Effector memory CD4-positive, alpha-beta T cell (primary cell): ENCODE data around the gene PDXK.

Source experiments
- DNase-seq, 3 donors: peaks; one replicate each; pipeline ENCODE4 v3.0.0-alpha.2; 2020
- H3K27ac ChIP-seq: 2 replicates; pipeline ENCODE4 v1.7.0; 2013; ENCODE audit warnings: mild to moderate bottlenecking, low read length, moderate library complexity; ENCODE audit not compliant: insufficient read depth, poor library complexity, severe bottlenecking
- H3K27me3 ChIP-seq: replicated peaks from 2 replicates; pipeline ENCODE4 v1.7.0; 2013; ENCODE audit warnings: mild to moderate bottlenecking, low read length; ENCODE audit not compliant: insufficient read depth, control insufficient read depth, poor library complexity, severe bottlenecking
- H3K36me3 ChIP-seq: 2 replicates; pipeline ENCODE4 v1.7.0; 2013; ENCODE audit warnings: mild to moderate bottlenecking, low read length, moderate library complexity; ENCODE audit not compliant: control insufficient read depth, insufficient read depth
- H3K4me1 ChIP-seq: 2 replicates; pipeline ENCODE4 v1.7.0; 2013; ENCODE audit warnings: low read length, mild to moderate bottlenecking; ENCODE audit not compliant: control insufficient read depth, insufficient read depth, poor library complexity, severe bottlenecking
- H3K4me3 ChIP-seq: 2 replicates; pipeline ENCODE4 v1.7.0; 2013; ENCODE audit warnings: low read length, low read depth, mild to moderate bottlenecking; ENCODE audit not compliant: insufficient read depth, poor library complexity, severe bottlenecking
- H3K9me3 ChIP-seq: 2 replicates; pipeline ENCODE4 v1.7.0; 2013; ENCODE audit warnings: mild to moderate bottlenecking, low read length, moderate library complexity; ENCODE audit not compliant: control insufficient read depth

Gene PDXK

GRCh38 chr21:43762303-43763128 is 43.6 kb downstream of the PDXK start:
- no peak overlapping the region for H3K27ac ChIP-seq
- H3K27me3 ChIP-seq = no peaks in the 10 kb centered on the region
- H3K4me3 ChIP-seq = no peak overlapping the region
- H3K36me3 ChIP-seq = no peaks in the 10 kb centered on the region
- no peaks in the 10 kb centered on the region for H3K4me1 ChIP-seq
- no peaks in the 10 kb centered on the region for H3K9me3 ChIP-seq
- DNase-seq = no peak

- Histone ChIP-seq H3K9me3 (no peaks in the 10 kb centered on the region), H3K36me3 (no peaks in the 10 kb centered on the region), H3K27me3 (no peaks in the 10 kb centered on the region), H3K4me1 (no peaks in the 10 kb centered on the region), H3K4me3 (no peak overlapping the region), H3K27ac (no peak overlapping the region)
- DNase-seq = no peak
Observed at GRCh38 chr21:43763901-43764523, 45.1 kb downstream of the PDXK start.

- no peaks in the 10 kb centered on the region for H3K9me3 ChIP-seq
- no peak for DNase-seq
- H3K4me3 ChIP-seq = no peak overlapping the region
Observed at GRCh38 chr21:43764576-43765495, 45.9 kb downstream of the PDXK start.

GRCh38 chr21:43766734-43767497 is 48.0 kb downstream of the PDXK start:
- no peaks in the 10 kb centered on the region for H3K27me3 ChIP-seq
- no peaks in the 10 kb centered on the region for H3K36me3 ChIP-seq
- H3K4me1 ChIP-seq = no peaks in the 10 kb centered on the region
- DNase-seq = no peak
- no peaks in the 10 kb centered on the region for H3K9me3 ChIP-seq
- H3K4me3 ChIP-seq = no peak overlapping the region
- H3K27ac ChIP-seq = no peak overlapping the region

More at GRCh38 chr21:43764576-43765495, 45.9 kb downstream of the PDXK start:
- no peaks in the 10 kb centered on the region for H3K4me1 ChIP-seq
- no peaks in the 10 kb centered on the region for H3K36me3 ChIP-seq
- H3K27ac ChIP-seq = no peak overlapping the region
- H3K27me3 ChIP-seq = no peaks in the 10 kb centered on the region

GRCh38 chr21:43767498-43767983 is 48.6 kb downstream of the PDXK start:
- no peaks in the 10 kb centered on the region for H3K4me1 ChIP-seq
- H3K36me3 ChIP-seq = no peaks in the 10 kb centered on the region
- no peaks in the 10 kb centered on the region for H3K9me3 ChIP-seq
- H3K4me3 ChIP-seq = no peak overlapping the region
- no peak overlapping the region for H3K27ac ChIP-seq
- no peaks in the 10 kb centered on the region for H3K27me3 ChIP-seq
- no peak for DNase-seq

GRCh38 chr21:43767984-43768867 is 49.3 kb downstream of the PDXK start:
- no peak overlapping the region for H3K27ac ChIP-seq
- no peak for DNase-seq
- no peaks in the 10 kb centered on the region for H3K4me1 ChIP-seq
- H3K9me3 ChIP-seq = no peaks in the 10 kb centered on the region
- H3K36me3 ChIP-seq = peaks cover 4% of the 10 kb centered on the region
- no peak overlapping the region for H3K4me3 ChIP-seq
- no peaks in the 10 kb centered on the region for H3K27me3 ChIP-seq

GRCh38 chr21:43768868-43769167 is 49.9 kb downstream of the PDXK start:
- H3K9me3 ChIP-seq = no peaks in the 10 kb centered on the region
- no peak overlapping the region for H3K4me3 ChIP-seq
- no peak overlapping the region for H3K27ac ChIP-seq
- peaks cover 9% of the 10 kb centered on the region for H3K36me3 ChIP-seq
- H3K4me1 ChIP-seq = no peaks in the 10 kb centered on the region
- DNase-seq = no peak
- H3K27me3 ChIP-seq = no peaks in the 10 kb centered on the region

- Histone ChIP-seq H3K4me1 (peaks cover under 1% of the 10 kb centered on the region), H3K36me3 (peaks cover 16% of the 10 kb centered on the region), H3K9me3 (no peaks in the 10 kb centered on the region), H3K4me3 (no peak overlapping the region), H3K27me3 (no peaks in the 10 kb centered on the region), H3K27ac (no peak overlapping the region)
- no peak for DNase-seq
Observed at GRCh38 chr21:43769325-43769958, 50.5 kb downstream of the PDXK start.
